Posterior cingulate gyrus (tissue), 11 donors: Measurements from ENCODE around the gene PLK3.
"Not testable (repeated sequence)": the region's sequence is repeated elsewhere in the genome, so short reads cannot be mapped to it uniquely, and the experiment has no call there.

Experiments
- DNase-seq, 10 donors: peaks; one replicate each; pipeline versions ENCODE4 v3.0.0 to v3.0.0-alpha.2; 2020 to 2021; ENCODE audit warnings: mixed read lengths in 3 of 10
- intact Hi-C: fragments of 100-400 bp; cut with DNase I; formaldehyde crosslinking; loops from one replicate; pipeline ENCODE4 v1.15.1; 2023

PLK3 gene

GRCh38 chr1:44799770-44800584 is at the start of gene PLK3:
Gene PLK3 (plus strand): TSS chr1:44800377. CDS start chr1:44800464, 87 bp downstream.
- intact Hi-C loops, result loop anchor here (5.0 kb wide), 1 partner anchor 212 kb away; the partner anchor contains the start of genes HECTD3 and UROD

GRCh38 chr1:44757420-44757819 is 42.8 kb upstream of the PLK3 start:
- DNase-seq, result no peak
- intact Hi-C loops, result no loop called here

More at GRCh38 chr1:44799770-44800584, at the start of gene PLK3:
- peak; percentile 96 to 100 (median 98) for DNase-seq

- no peak for DNase-seq
- intact Hi-C loops, result no loop called here
These were observed 41.1 kb upstream of the PLK3 start for GRCh38 chr1:44759077-44759476.

DNA sequence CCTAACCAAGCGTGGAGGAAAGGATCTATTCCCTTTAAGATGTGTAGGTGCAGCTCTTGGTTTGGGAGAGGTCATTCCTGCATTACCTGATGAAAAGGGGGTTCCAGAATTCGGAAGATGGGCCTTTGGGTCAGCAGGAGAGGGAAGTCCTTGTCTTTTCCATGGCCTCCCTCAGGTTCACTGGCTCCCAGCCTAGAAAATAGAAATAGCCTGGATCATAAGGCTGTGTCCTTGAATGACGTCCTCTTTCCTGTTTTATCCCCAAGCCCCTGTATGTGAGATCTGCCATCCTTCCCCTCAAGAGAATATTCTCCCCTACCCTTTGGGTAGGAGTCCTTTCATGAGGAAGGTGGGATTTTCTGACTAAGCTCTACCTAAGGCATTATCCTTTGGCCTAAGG is 39.3 kb upstream of the PLK3 start:
- intact Hi-C loops, result no loop called here
- no peak for DNase-seq

DNA sequence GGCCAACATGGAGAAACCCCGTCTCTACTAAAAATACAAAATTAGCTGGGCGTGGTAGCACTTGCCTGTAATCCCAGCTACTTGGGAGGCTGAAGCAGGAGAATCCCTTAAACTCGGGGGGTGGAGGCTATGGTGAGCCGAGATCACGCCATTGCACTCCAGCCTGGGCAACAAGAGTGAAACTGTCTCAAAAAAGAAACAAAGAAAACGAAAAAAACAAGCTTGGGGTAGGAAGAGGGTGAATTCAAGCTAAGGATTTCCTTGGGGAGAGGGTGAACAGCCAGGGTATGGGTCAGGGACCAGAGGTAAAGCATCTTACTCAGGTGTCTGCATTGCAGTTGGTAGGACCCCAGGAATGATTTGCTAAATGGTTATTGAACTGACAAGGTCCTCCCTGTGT is 33.8 kb upstream of the PLK3 start:
- intact Hi-C loops, DNase-seq: not testable (repeated sequence)

GRCh38 chr1:44775078-44775929 is 24.9 kb upstream of the PLK3 start, which contains the start of gene RPS8:
Gene RPS8 (plus strand): TSS chr1:44775540. CDS start chr1:44775597, 57 bp downstream.
- intact Hi-C loops, result loop anchor here (2.0 kb wide), 1 partner anchor 37 kb away; the partner anchor contains the start of gene KIF2C
- peak; percentile 86 to 98 (median 90) for DNase-seq

DNA sequence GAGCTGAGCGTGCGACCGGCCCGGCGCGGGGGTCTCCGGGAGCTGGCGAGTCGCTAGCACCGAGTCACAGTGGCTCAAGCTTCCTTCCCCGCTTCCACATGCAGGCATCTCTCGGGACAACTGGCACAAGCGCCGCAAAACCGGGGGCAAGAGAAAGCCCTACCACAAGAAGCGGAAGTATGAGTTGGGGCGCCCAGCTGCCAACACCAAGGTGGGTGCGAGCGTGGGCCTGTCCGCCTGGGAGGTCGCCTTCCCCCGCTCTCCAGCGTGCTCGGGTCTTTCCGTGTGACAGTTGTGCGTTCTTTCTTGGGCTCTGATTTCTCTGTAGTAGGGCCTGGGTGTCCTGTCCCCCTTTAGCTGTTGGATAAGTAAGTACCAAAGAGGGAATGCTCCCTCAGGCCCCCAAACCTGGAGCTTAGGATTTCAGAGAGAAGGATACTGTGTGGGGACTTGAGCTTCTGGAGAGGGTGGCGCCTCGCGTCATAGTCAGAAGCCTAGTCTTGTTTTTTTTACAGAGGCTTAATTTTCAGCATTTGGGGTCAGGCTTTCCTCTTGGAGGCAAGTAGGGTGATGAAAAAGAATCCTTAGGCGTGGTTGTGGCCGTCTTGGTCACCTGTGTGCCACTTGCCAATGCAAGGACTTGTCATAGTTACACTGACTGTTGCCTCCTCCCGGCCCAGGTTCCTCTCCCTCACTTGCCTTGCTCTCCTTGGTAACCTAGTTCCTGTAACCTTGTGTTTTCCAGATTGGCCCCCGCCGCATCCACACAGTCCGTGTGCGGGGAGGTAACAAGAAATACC is 24.0 kb upstream of the PLK3 start:
- intact Hi-C loops, result loop anchor here (2.0 kb wide), 1 partner anchor 37 kb away; the partner anchor contains the start of gene KIF2C

GRCh38 chr1:44776730-44777068 is 23.5 kb upstream of the PLK3 start:
- no peak for DNase-seq
- intact Hi-C loops, result no loop called here

More for the DNA sequence above, 24.0 kb upstream of the PLK3 start:
- DNase-seq, result peak in 2 of 10 donors; percentile 27 to 85

- intact Hi-C loops, result no loop called here
- DNase-seq, result peak in 2 of 10 donors; percentile 31 to 53
These were observed 22.6 kb upstream of the PLK3 start for GRCh38 chr1:44777547-44777946.

DNA sequence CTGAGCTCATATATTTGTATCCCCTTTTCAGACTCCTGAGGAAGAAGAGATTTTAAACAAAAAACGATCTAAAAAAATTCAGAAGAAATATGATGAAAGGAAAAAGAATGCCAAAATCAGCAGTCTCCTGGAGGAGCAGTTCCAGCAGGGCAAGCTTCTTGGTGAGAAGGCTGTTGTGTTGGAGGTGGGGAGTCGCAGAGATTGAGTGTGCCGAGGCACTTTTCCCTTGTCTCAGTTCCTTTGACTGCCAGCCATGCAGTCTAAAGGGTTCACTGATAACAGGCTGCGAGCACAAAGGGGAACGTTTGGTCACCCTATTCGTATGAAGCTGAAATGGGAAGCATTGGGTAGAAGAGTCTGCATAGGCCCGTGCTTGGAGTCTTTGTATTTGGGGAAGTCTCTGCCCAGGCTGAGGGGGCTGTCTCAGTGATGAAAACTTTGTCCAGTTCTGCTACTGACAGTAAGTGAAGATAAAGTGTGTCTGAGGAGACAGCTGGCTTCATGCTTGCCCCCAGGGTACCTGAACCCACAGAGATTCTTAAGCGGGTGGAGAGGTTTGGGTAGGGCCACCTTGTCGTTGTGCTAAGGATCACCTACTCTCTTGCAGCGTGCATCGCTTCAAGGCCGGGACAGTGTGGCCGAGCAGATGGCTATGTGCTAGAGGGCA is 22.1 kb upstream of the PLK3 start:
- intact Hi-C loops, result no loop called here
- DNase-seq, result peak in 1 of 10 donors; percentile 44

- intact Hi-C loops, result no loop called here
- DNase-seq, result peak in 1 of 10 donors; percentile 29
These were observed 21.2 kb upstream of the PLK3 start for GRCh38 chr1:44778705-44779576.

GRCh38 chr1:44780583-44781121 is 19.5 kb upstream of the PLK3 start:
- intact Hi-C loops, result no loop called here
- no peak for DNase-seq

GRCh38 chr1:44783697-44784093 is 16.5 kb upstream of the PLK3 start:
- peak in 1 of 10 donors; percentile 4 for DNase-seq
- intact Hi-C loops, result no loop called here

DNA sequence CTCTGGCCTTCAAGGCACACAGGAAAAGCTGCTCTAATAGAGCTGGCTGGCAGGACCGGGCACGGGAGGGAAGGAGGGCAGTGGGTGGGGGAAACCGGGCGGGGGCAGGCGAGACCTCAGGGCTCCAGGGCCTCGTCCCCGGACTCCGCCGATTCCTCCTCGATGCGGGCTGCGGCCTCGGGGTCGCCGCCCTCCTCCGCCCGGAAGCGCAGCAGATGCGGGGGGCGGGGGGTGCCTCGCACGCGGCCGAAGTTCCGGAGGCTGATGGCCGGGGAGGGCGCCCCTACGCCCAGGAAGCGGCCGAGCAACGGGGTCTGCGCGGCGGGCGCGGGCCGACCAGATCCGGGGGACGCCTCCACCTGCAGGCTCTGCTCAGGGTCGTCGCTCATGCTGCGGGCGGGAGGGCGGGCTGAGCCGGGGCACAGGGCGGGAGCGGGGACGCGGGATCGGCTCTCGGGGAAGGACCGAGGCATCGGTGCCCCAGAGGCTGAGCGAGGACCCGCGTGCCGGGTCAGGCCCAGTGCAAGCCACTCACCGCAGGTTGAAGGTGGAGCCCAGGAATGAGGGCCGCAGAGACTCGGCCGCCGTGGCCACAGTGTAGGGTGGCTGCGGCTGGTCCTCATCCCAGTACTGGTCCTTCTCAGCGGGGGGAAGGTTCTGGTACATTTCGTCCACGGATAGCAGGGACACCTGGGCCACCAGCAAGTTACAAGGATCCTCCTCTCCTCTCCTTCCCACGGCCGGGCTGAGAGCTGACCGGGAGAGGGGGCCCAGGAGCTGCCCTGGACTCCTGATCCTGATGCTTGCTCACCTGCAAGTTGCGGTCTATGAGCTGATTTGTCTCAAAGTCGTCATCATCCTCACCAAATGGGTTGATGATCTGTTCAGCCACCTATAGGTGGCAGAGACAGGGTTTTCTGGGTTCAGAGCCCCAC is 15.8 kb upstream of the PLK3 start:
- intact Hi-C loops, result no loop called here
- DNase-seq, result peak in 3 of 10 donors; percentile 67 to 80 (median 74)

- intact Hi-C loops, result no loop called here
- peak in 3 of 10 donors; percentile 50 to 68 (median 64) for DNase-seq
These were observed 15.2 kb upstream of the PLK3 start for GRCh38 chr1:44785029-44785380.

GRCh38 chr1:44785501-44786137 is 14.6 kb upstream of the PLK3 start:
- intact Hi-C loops, result no loop called here
- peak in 3 of 10 donors; percentile 35 to 45 (median 43) for DNase-seq
